Measurements from ENCODE around the gene LTK. TPM values are rescaled to one million over a fixed set of nuclear protein-coding genes. Genes with fewer than 3 reads are reported as not detected.

Gene LTK
- total and polyA plus RNA-seq, 3 donors from 2014 or later = 2.9 to 4.2 (median 3.7) TPM

GRCh38 chr15:41487381-41487780, 26.2 kb downstream of the LTK start:
- intact Hi-C loops (cut with DNase I; ENCODE audit: low total_unique reads) = no loop called here
- no peak overlapping the region for H3K27ac ChIP-seq
- H3K4me3 ChIP-seq = no peak overlapping the region
- DNase-seq = no peak
- H3K4me1 ChIP-seq = peaks cover under 1% of the 10 kb centered on the region
- H3K9me3 ChIP-seq = no peaks in the 10 kb centered on the region
- no peaks in the 10 kb centered on the region for H3K36me3 ChIP-seq (ENCODE audit: low read depth, missing control alignments)
- WGBS, 2 donors = 59 to 62% methylated on average over 8 to 9 of the region's 9 CpGs
- H3K27me3 ChIP-seq = no peaks in the 10 kb centered on the region
- no peak for TF ChIP-seq POLR2A (IDR thresholded peaks at IDR 0.05)

- TF ChIP-seq CTCF (IDR thresholded peaks at IDR 0.05) (no peak), POLR2A (IDR thresholded peaks at IDR 0.05) (no peak)
- Histone ChIP-seq H3K36me3 (ENCODE audit: low read depth, missing control alignments) (no peaks in the 10 kb centered on the region), H3K9me3 (no peaks in the 10 kb centered on the region), H3K4me1 (no peaks in the 10 kb centered on the region), H3K4me3 (peak overlapping the region in 1 of 2 donors; percentile 1), H3K27ac (no peak overlapping the region), H3K27me3 (no peaks in the 10 kb centered on the region)
- intact Hi-C loops (cut with DNase I; ENCODE audit: low total_unique reads) = no loop called here
- WGBS, 2 donors = 79 to 80% methylated on average over 9 to 25 of the region's 43 CpGs
- DNase-seq = no peak
Measured at GRCh38 chr15:41486286-41486685, 27.3 kb downstream of the LTK start.

- Histone ChIP-seq H3K4me1 (no peaks in the 10 kb centered on the region), H3K9me3 (no peaks in the 10 kb centered on the region), H3K27ac (no peak overlapping the region), H3K27me3 (no peaks in the 10 kb centered on the region), H3K36me3 (ENCODE audit: low read depth, missing control alignments) (no peaks in the 10 kb centered on the region), H3K4me3 (no peak overlapping the region)
- TF ChIP-seq CTCF (IDR thresholded peaks at IDR 0.05) (no peak), POLR2A (IDR thresholded peaks at IDR 0.05) (no peak)
- DNase-seq = no peak
- intact Hi-C loops (cut with DNase I; ENCODE audit: low total_unique reads) = no loop called here
- 71 to 75% methylated on average over 11 of the region's 11 CpGs for WGBS, 2 donors
Measured at GRCh38 chr15:41484937-41485625, 28.5 kb downstream of the LTK start.

GRCh38 chr15:41483519-41483918, 30.1 kb downstream of the LTK start:
- DNase-seq = no peak
- no peaks in the 10 kb centered on the region for H3K9me3 ChIP-seq
- no peaks in the 10 kb centered on the region for H3K36me3 ChIP-seq (ENCODE audit: low read depth, missing control alignments)
- H3K4me3 ChIP-seq = no peak overlapping the region
- H3K4me1 ChIP-seq = no peaks in the 10 kb centered on the region
- 85 to 94% methylated on average over 2 of the region's 2 CpGs for WGBS, 2 donors
- intact Hi-C loops (cut with DNase I; ENCODE audit: low total_unique reads) = no loop called here
- H3K27ac ChIP-seq = no peak overlapping the region
- no peaks in the 10 kb centered on the region for H3K27me3 ChIP-seq
- TF ChIP-seq POLR2A (IDR thresholded peaks at IDR 0.05) (no peak), CTCF (IDR thresholded peaks at IDR 0.05) (no peak)

GRCh38 chr15:41483115-41483514, 30.5 kb downstream of the LTK start:
- Histone ChIP-seq H3K36me3 (ENCODE audit: low read depth, missing control alignments) (no peaks in the 10 kb centered on the region), H3K27ac (no peak overlapping the region), H3K4me3 (no peak overlapping the region), H3K27me3 (no peaks in the 10 kb centered on the region), H3K4me1 (no peaks in the 10 kb centered on the region), H3K9me3 (no peaks in the 10 kb centered on the region)
- DNase-seq = no peak
- TF ChIP-seq CTCF (IDR thresholded peaks at IDR 0.05) = no peak
- TF ChIP-seq POLR2A (IDR thresholded peaks at IDR 0.05) = no peak
- intact Hi-C loops (cut with DNase I; ENCODE audit: low total_unique reads) = no loop called here
